ENCODE results near the gene INSRR.

INSRR gene

GRCh38 chr1:156858959-156859522 is at the start of gene INSRR:
INSRR (minus strand) TSS chr1:156859117; CDS start chr1:156858621, 496 bp downstream.
- DNase-seq, result no peak

- DNase-seq, result no peak
Observed at GRCh38 chr1:156908541-156908940, 49.6 kb upstream of the INSRR start.

DNA sequence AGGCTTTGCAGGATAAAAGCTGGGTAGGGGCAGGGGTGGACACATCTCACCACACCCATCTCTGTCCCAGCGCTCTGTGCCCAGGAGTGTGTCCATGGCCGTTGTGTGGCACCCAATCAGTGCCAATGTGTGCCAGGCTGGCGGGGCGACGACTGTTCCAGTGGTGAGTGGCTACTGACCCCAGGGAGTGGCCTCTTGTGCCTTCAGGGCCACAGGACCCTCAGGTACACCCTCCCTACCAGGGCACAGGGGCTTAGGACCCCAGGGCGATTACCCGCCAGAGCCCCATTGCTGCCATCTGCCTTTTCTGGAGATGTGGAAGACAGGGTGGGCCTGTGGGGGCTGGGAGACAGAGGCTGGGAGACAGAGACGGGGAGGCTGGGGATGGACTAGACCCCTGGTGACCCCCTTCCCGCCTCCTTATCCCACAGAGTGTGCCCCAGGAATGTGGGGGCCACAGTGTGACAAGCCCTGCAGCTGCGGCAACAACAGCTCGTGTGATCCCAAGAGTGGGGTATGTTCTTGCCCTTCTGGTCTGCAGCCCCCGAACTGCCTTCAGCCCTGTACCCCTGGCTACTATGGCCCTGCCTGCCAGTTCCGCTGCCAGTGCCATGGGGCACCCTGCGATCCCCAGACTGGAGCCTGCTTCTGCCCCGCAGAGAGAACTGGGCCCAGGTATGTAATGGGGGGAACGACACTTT is 47.4 kb upstream of the INSRR start:
- DNase-seq, result no peak

DNA sequence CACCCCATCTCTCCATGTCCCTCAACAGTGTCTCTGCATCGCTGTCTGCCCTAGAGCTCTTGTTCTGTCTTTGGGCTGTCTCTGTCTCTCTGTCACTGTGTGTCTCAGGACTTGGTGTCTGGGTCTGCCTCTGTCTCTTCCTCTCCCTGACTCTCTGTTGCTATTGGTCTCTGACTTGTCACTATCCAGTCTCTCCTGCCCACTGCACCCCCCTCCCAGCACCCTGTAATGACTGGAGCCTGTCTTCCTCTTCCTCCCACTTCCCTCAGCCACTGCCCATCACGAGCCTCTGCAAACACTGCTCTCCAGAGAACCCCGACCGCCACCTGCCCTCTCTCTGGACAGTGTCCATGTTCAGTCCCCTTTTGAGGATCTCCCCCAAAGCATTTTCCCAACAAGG is 46.7 kb upstream of the INSRR start:
- no peak for DNase-seq

GRCh38 chr1:156905176-156905575 is 46.3 kb upstream of the INSRR start:
- no peak for DNase-seq

DNA sequence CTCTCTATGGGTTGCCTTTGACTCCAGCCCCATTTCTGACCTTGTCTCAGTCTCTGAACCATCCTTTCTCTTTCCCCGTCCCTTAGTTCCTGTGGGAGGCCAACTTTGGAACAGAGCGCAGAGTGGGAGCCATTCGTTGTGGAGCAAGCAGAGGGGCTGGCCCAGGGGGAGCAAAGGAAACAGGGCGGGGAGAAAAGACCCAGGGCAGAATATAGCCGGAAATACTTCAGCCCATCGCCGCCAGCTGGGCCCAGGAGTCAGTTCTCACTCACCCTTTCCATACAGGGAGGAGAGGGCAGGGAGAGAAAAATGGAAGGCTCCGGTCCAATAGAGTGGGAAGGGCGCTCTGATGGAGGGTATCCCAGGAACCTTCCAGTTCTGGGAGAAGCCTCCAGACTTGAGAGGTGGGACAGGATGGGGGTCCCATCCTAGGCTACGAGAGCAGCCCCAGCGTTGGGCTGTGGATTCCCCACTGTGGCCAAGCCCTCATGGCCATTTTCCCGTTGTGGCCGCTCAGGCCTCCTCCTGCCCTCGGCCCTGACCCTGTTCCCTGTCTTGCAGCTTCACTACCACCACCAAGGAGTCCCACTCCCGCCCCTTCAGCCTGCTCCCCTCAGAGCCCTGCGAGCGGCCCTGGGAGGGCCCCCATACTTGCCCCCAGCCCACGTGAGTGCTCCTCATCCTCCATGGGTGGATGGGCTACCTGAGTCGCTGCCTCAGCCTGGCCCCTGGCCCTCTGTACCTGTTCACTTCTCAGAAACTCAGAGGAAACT is 45.5 kb upstream of the INSRR start:
- DNase-seq, result no peak

GRCh38 chr1:156903328-156904091 is 44.6 kb upstream of the INSRR start:
- DNase-seq, result no peak

DNA sequence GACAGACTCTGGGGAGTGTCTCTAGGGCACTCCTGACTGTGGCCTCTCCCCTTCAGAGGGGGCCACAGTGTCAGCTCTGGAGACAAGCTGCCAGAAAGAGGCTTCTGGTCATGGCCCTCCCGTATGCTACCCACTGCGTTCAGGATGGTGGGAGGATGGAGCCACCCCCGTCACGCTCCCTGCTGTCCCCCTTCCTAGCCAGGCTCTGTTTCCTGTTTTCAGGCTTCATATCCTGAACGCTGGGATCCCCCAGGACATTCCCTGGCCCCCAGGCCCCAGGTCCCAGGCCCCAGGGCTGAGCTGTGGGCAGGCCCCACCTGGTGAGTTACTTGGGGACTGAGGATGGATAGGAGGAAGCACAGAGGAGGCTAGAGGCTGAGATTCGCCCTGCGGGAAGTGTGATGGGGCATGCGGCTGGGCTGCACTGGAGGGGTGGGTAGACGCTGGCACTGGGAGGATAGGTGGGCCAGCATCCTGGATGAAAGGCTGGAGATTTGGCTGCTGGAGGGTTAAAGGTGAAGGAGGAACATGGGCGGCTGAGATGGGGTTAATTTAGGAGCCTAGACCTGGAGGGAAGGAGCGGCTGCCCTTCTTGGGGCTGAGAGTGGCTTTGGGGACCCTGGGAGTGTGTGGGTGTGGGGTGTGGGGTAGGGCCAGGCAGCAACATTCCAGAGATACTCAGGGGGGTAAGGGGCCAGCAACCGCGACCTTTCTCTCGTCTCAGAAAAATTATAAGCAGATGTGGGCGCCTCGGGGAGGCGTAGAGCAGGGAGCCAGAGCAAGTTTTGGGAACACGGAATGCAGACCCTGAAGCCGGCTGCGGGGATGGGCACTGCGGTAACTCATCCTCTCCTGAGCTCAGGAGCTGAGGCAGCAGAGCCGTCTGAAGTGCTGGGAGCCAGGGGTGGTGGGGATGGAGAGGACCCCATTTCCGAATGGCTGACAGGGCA is 43.3 kb upstream of the INSRR start:
- DNase-seq, result no peak

DNA sequence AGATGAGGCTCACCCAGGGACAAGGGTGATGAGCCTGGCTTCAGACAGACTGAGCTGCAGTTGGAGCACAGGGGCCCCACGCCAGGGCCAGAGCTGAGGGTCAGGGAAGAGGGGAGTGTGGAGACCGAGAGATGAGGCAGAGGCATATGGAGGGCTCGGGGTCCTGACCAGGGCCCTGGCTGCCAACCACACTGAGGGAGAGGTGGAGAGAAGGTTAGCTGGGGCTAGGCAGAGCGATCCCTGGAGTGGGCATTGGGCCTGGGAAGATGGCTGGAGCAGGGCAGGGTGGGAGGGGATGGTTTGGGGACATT is 42.6 kb upstream of the INSRR start:
- DNase-seq, result no peak

DNA sequence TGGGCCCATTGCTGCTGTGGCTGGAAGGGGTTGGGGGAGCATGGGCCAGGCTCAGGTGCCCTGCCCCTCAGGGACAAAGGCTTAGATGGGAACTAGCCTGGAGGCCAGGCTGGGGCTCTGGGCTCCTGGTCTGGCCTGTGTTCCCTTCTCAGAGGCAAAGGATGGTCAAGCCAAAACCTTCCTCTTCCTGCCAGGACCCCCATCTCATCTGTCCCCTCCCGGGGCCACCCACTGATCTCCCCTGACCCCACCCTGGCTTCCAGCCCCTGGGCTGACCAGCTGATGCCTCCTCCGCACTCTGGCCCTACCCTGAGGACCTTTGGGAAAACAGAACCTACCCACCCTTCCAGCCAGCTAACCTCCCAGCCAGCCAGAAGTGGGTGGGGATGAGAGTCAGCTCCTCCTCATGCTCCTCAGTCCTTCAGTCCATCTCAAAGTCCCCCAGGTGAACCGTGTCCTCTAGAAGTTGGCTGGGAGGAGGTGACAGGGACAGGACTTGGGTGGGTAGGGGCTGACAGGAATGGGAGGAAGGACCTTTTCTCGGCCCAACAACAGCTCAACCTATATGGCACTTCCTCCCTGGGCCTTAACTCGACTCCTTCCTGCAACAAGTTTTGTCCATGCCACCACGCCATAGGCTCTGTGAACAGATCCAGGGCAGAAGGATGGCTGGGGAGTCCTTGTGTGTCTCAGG is 42.1 kb upstream of the INSRR start:
- no peak for DNase-seq

GRCh38 chr1:156899956-156900718 is 41.2 kb upstream of the INSRR start:
- DNase-seq, result no peak

DNA sequence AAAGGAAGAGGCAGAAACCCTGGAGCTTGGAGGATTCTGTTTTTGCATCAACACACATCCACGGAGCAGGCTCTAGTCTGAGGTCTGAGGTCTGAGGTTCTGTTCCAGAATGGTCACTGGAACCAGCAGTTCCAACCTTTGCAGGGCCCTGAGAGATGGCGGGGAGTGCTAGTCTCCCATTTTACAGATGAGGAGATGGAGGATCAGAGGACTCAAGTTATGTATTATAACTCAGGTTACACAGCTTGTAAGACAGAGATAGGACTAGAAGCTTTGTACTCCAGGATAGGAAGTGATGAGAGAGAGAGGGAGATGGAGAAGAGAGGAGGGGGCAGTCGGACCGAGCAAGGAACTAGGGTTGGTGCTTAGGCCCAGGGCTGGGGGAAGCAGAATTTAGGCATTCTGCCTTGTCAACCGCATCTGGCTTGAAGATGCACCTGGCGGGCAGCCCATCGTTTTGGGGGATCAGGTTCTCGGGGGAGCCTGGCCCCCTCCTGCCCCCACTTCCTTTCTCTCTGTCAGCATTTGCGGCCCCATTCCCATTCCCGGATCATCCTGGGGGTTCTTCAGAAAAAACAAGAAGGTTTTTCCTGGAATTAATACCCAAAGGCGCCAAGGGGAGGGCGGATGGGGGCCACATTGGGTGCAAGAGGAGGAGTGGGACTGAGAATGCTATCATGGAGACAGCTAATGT is 40.2 kb upstream of the INSRR start:
- no peak for DNase-seq

- no peak for DNase-seq
Observed at GRCh38 chr1:156898161-156898566, 39.2 kb upstream of the INSRR start.

- no peak for DNase-seq
Observed at GRCh38 chr1:156897078-156897825, 38.3 kb upstream of the INSRR start.

- DNase-seq, result no peak
Observed at GRCh38 chr1:156896490-156897033, 37.6 kb upstream of the INSRR start.

- no peak for DNase-seq
Observed at GRCh38 chr1:156895927-156896326, 37.0 kb upstream of the INSRR start.

GRCh38 chr1:156895455-156895812 is 36.5 kb upstream of the INSRR start:
- no peak for DNase-seq

- no peak for DNase-seq
Observed at GRCh38 chr1:156894711-156895454, 36.0 kb upstream of the INSRR start.

GRCh38 chr1:156894001-156894400 is 35.1 kb upstream of the INSRR start:
- DNase-seq, result no peak

Data from NCI-H1694 (cell line).